Neural progenitor cell (in vitro differentiated cells): ENCODE data around the gene MSS51. TPM values are rescaled to one million over a fixed set of nuclear protein-coding genes. Genes with fewer than 3 reads are reported as not detected.

ENCODE experiments used
- DNase-seq: peaks from one replicate; pipeline ENCODE4 v3.0.0-alpha.2; 2016; ENCODE audit warnings: low spot score
- H2AFZ ChIP-seq: fragments of 200-600 bp; sonication (generic); replicated peaks from 2 replicates; pipeline ENCODE4 v1.6.1; 2016; ENCODE audit warnings: antibody characterized with exemption
- H3F3A ChIP-seq: fragments of 200-600 bp; sonication (generic); 2 replicates; pipeline ENCODE4 v1.6.1; 2016; ENCODE audit warnings: antibody characterized with exemption, low read depth
- H3K27ac ChIP-seq: fragments of 200-600 bp; sonication (generic); 2 replicates; pipeline ENCODE4 v1.5.1; 2016; ENCODE audit warnings: mild to moderate bottlenecking
- H3K27me3 ChIP-seq: fragments of 200-600 bp; sonication (generic); 2 replicates; pipeline ENCODE4 v1.6.1; 2016; ENCODE audit warnings: mild to moderate bottlenecking, moderate library complexity
- H3K36me3 ChIP-seq: fragments of 200-600 bp; sonication (generic); 2 replicates; pipeline ENCODE4 v1.5.1; 2016
- H3K4me1 ChIP-seq: fragments of 200-600 bp; sonication (generic); 2 replicates; pipeline ENCODE4 v1.6.1; 2016; ENCODE audit warnings: mixed run types
- H3K4me2 ChIP-seq: fragments of 200-600 bp; sonication (generic); 2 replicates; pipeline ENCODE4 v1.6.1; 2016
- H3K4me3 ChIP-seq: fragments of 200-600 bp; sonication (generic); 2 replicates; pipeline ENCODE4 v1.5.1; 2016
- H3K79me2 ChIP-seq: fragments of 200-600 bp; sonication (generic); 2 replicates; pipeline ENCODE4 v1.6.1; 2016; ENCODE audit warnings: low read depth
- H3K9ac ChIP-seq: fragments of 200-600 bp; sonication (generic); 2 replicates; pipeline ENCODE4 v1.6.1; 2016
- H3K9me3 ChIP-seq: fragments of 200-600 bp; sonication (generic); 2 replicates; pipeline ENCODE4 v1.5.1; 2016; ENCODE audit warnings: low read depth
- H4K20me1 ChIP-seq: fragments of 200-600 bp; sonication (generic); 2 replicates; pipeline ENCODE4 v1.6.1; 2016; ENCODE audit warnings: low read depth
- H3K27ac Mint-ChIP-seq: 3 replicates; pipeline ENCODE4 v1.8.0; 2021; ENCODE audit warnings: mixed read lengths
- H3K27me3 Mint-ChIP-seq: 2 replicates; pipeline ENCODE4 v1.8.0; 2022; ENCODE audit warnings: low read depth, mild to moderate bottlenecking, inconsistent platforms, moderate library complexity, mixed read lengths; ENCODE audit not compliant: insufficient read depth
- H3K36me3 Mint-ChIP-seq: 3 replicates; pipeline ENCODE4 v1.8.0; 2021; ENCODE audit warnings: mixed read lengths
- H3K4me1 Mint-ChIP-seq: 3 replicates; pipeline ENCODE4 v1.8.0; 2021; ENCODE audit warnings: mixed read lengths
- H3K4me3 Mint-ChIP-seq: 3 replicates; pipeline ENCODE4 v1.8.0; 2021; ENCODE audit warnings: mild to moderate bottlenecking, moderate library complexity, mixed read lengths
- H3K9me3 Mint-ChIP-seq: 3 replicates; pipeline ENCODE4 v1.8.0; 2020; ENCODE audit warnings: mixed read lengths
- EZH2 ChIP-seq: fragments of 200-600 bp; sonication (generic); IDR thresholded peaks from 2 replicates; pipeline ENCODE4 v1.6.1; 2017; ENCODE audit warnings: antibody characterized with exemption, mild to moderate bottlenecking, moderate library complexity
- EZH2phosphoT487 ChIP-seq: fragments of 200-600 bp; sonication (generic); IDR thresholded peaks from 2 replicates; pipeline ENCODE4 v1.6.1; 2017; ENCODE audit warnings: antibody characterized with exemption
- total RNA-seq: library from RNA; depleted of rRNA; stranded (reverse); fragments of >200 nt; gene quantifications from 2 replicates; pipeline ENCODE4 v1.2.3, GENCODE V29; 2015; ENCODE audit warnings: low replicate concordance
- TF ChIP-seq, protein P1 (sequence below): fragments of 200-600 bp; sonication (generic); IDR thresholded peaks from 2 replicates; pipeline ENCODE4 v1.5.1; 2017; ENCODE audit warnings: antibody characterized with exemption, mild to moderate bottlenecking

Gene MSS51
- total RNA-seq, 1 donor from 2014 or later, result 2.2 TPM

DNA sequence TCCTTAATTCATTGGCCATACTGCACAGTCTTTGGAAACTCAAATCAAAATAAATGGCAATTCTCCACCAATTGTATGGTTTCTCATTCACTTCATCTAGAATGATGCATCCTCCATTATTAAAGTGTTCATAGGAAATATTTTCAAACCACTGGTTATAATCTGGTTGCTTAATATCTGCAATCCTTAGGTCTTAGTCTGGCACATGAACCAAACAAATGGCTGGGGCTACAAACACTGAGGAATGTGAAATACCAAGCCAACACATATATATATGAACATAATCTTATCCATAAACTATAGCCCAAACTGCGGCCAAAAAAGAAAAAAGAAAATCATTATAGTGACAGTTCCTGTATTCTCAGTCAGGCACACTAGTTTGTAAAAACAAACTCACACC is 5.7 kb upstream of the MSS51 start:
- Histone ChIP-seq H3K4me2 (no peak overlapping the region), H3K36me3 (peaks cover 4% of the 10 kb centered on the region), H3K4me1 (peaks cover 7% of the 10 kb centered on the region), H3K79me2 (no peaks in the 10 kb centered on the region), H3F3A (no peaks in the 10 kb centered on the region), H2AFZ (no peak overlapping the region), H3K27me3 (no peaks in the 10 kb centered on the region), H3K9me3 (no peaks in the 10 kb centered on the region), H3K27ac (no peak overlapping the region), H4K20me1 (no peaks in the 10 kb centered on the region), H3K4me3 (no peak overlapping the region), H3K9ac (no peak overlapping the region)
- Mint-ChIP-seq H3K27ac (no peak overlapping the region), H3K4me3 (no peak overlapping the region), H3K36me3 (no peaks in the 10 kb centered on the region), H3K9me3 (no peaks in the 10 kb centered on the region), H3K4me1 (no peaks in the 10 kb centered on the region), H3K27me3 (no peaks in the 10 kb centered on the region)
- TF ChIP-seq, protein P1, sequence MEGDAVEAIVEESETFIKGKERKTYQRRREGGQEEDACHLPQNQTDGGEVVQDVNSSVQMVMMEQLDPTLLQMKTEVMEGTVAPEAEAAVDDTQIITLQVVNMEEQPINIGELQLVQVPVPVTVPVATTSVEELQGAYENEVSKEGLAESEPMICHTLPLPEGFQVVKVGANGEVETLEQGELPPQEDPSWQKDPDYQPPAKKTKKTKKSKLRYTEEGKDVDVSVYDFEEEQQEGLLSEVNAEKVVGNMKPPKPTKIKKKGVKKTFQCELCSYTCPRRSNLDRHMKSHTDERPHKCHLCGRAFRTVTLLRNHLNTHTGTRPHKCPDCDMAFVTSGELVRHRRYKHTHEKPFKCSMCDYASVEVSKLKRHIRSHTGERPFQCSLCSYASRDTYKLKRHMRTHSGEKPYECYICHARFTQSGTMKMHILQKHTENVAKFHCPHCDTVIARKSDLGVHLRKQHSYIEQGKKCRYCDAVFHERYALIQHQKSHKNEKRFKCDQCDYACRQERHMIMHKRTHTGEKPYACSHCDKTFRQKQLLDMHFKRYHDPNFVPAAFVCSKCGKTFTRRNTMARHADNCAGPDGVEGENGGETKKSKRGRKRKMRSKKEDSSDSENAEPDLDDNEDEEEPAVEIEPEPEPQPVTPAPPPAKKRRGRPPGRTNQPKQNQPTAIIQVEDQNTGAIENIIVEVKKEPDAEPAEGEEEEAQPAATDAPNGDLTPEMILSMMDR, result no peak
- TF ChIP-seq EZH2phosphoT487 (no peak), EZH2 (no peak)
- no peak for DNase-seq

- H3K36me3 Mint-ChIP-seq, result peaks cover 2% of the 10 kb centered on the region
- no peaks in the 10 kb centered on the region for H3K9me3 Mint-ChIP-seq
- H3K4me3 Mint-ChIP-seq, result no peak overlapping the region
- DNase-seq, result no peak
- Histone ChIP-seq H3K4me2 (no peak overlapping the region), H3K36me3 (peaks cover 4% of the 10 kb centered on the region), H3F3A (peaks cover 4% of the 10 kb centered on the region), H3K27ac (peak overlapping the region; percentile 35), H3K9me3 (no peaks in the 10 kb centered on the region), H3K4me1 (peaks cover 9% of the 10 kb centered on the region), H4K20me1 (no peaks in the 10 kb centered on the region), H2AFZ (no peak overlapping the region), H3K4me3 (no peak overlapping the region), H3K79me2 (no peaks in the 10 kb centered on the region), H3K9ac (no peak overlapping the region), H3K27me3 (no peaks in the 10 kb centered on the region)
- no peak for TF ChIP-seq EZH2
- H3K4me1 Mint-ChIP-seq, result no peaks in the 10 kb centered on the region
- H3K27ac Mint-ChIP-seq, result peak overlapping the region; percentile 72
- no peaks in the 10 kb centered on the region for H3K27me3 Mint-ChIP-seq
Observed at GRCh38 chr10:73432646-73433537, 469 bp downstream of the MSS51 start.

DNA sequence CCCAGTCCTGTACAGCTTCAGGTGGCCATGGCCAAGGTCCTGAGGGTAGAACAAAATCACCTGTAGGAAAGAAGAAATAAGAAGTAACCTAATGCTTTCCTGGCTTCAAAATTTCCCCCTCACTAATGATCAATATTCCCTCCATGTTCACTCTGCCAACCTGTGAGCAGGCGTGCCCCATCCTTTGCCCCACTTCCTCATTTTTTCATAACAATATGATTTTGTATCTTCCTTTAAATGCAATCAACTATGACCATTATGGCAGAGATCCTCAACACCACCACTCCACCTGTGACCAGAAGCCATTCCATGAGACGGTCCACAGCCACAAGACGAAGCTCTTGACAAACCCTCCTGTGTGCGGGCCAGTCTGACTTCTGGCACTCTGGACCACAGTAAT is 7.0 kb downstream of the MSS51 start:
- H3K4me1 ChIP-seq, result no peaks in the 10 kb centered on the region
- H3K4me3 Mint-ChIP-seq, result no peak overlapping the region
- no peak for TF ChIP-seq EZH2
- TF ChIP-seq, protein P1, result no peak
- TF ChIP-seq EZH2phosphoT487, result no peak

GRCh38 chr10:73424478-73424877 is 8.9 kb downstream of the MSS51 start:
- H3K4me1 ChIP-seq, result no peaks in the 10 kb centered on the region
- Mint-ChIP-seq H3K36me3 (peaks cover 18% of the 10 kb centered on the region), H3K4me1 (no peaks in the 10 kb centered on the region), H3K4me3 (no peak overlapping the region), H3K9me3 (no peaks in the 10 kb centered on the region), H3K27me3 (no peaks in the 10 kb centered on the region), H3K27ac (no peak overlapping the region)
- no peak overlapping the region for H3K9ac ChIP-seq
- no peaks in the 10 kb centered on the region for H4K20me1 ChIP-seq
- no peak overlapping the region for H3K4me3 ChIP-seq
- H3K4me2 ChIP-seq, result no peak overlapping the region
- no peak for TF ChIP-seq EZH2
- no peaks in the 10 kb centered on the region for H3K36me3 ChIP-seq
- H3K27ac ChIP-seq, result no peak overlapping the region
- no peak for DNase-seq
- H3K27me3 ChIP-seq, result no peaks in the 10 kb centered on the region
- H3K79me2 ChIP-seq, result no peaks in the 10 kb centered on the region
- H2AFZ ChIP-seq, result no peak overlapping the region
- H3K9me3 ChIP-seq, result no peaks in the 10 kb centered on the region
- no peaks in the 10 kb centered on the region for H3F3A ChIP-seq

More for the DNA sequence above, 7.0 kb downstream of the MSS51 start:
- H3K9me3 Mint-ChIP-seq, result no peaks in the 10 kb centered on the region
- no peak for DNase-seq
- H3K27me3 Mint-ChIP-seq, result no peaks in the 10 kb centered on the region
- no peak overlapping the region for H3K4me3 ChIP-seq
- H3K9me3 ChIP-seq, result no peaks in the 10 kb centered on the region
- no peak overlapping the region for H2AFZ ChIP-seq
- no peak overlapping the region for H3K27ac ChIP-seq
- H3F3A ChIP-seq, result no peaks in the 10 kb centered on the region
- H3K36me3 Mint-ChIP-seq, result peaks cover 20% of the 10 kb centered on the region
- no peaks in the 10 kb centered on the region for H3K4me1 Mint-ChIP-seq
- H3K79me2 ChIP-seq, result no peaks in the 10 kb centered on the region
- no peak overlapping the region for H3K9ac ChIP-seq
- H3K27me3 ChIP-seq, result no peaks in the 10 kb centered on the region
- no peak overlapping the region for H3K4me2 ChIP-seq
- no peaks in the 10 kb centered on the region for H4K20me1 ChIP-seq
- H3K36me3 ChIP-seq, result no peaks in the 10 kb centered on the region
- no peak overlapping the region for H3K27ac Mint-ChIP-seq
